Skin epidermis (tissue), 12 donors: ENCODE data around the gene VPS13A.

Experiments
- H3K27ac ChIP-seq, 21 experiments: fragments of 200-600 bp; sonication (generic) in 11 of 21; one replicate each; pipeline ENCODE4 v1.5.0; 2020; ENCODE audit warnings: mild to moderate bottlenecking in 3 of 21, inconsistent platforms in 2 of 21, moderate library complexity in 2 of 21
- H3K4me3 ChIP-seq, 7 experiments: fragments of 200-600 bp; sonication (generic) in 2 of 7; one replicate each; pipeline ENCODE4 v1.5.0; 2020; ENCODE audit warnings: inconsistent platforms in 2 of 7, mild to moderate bottlenecking in 2 of 7, moderate library complexity in 1 of 7

The VPS13A gene

GRCh38 chr9:77177143-77177893, at the start of gene VPS13A:
VPS13A (plus strand) TSS chr9:77177534; CDS start chr9:77177705, 171 bp downstream.
- Histone ChIP-seq H3K27ac (peak within 1 kb of the TSS in 20 of 21 experiments; percentile 45 to 88 (median 76)), H3K4me3 (peak within 1 kb of the TSS; percentile 61 to 95 (median 84))

GRCh38 chr9:77128125-77128789, 49.1 kb upstream of the VPS13A start:
- Histone ChIP-seq H3K4me3 (no peak overlapping the region), H3K27ac (no peak overlapping the region)

DNA sequence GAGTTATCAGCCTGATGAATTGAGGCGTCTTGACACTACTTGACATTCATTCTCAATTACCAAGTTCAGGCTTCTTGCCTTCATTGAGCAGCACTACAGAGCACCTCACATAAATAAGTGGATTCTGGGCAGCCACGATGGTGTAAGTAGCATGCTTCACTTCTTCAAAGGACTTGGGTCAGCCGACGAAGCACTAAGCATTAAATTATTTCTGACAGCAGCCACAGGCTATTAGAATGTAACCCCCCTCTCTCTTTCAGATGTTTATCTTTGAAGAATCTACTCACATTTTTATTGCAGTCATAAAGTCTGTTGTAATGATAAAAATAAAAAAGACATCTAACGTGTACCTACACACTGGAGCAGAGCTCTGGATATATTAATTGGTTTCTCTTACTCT, 45.9 kb upstream of the VPS13A start:
- no peak overlapping the region for H3K27ac ChIP-seq
- no peak overlapping the region for H3K4me3 ChIP-seq

GRCh38 chr9:77133011-77133410, 44.3 kb upstream of the VPS13A start:
- Histone ChIP-seq H3K27ac (no peak overlapping the region), H3K4me3 (no peak overlapping the region)

GRCh38 chr9:77142366-77142765, 35.0 kb upstream of the VPS13A start:
- no peak overlapping the region for H3K4me3 ChIP-seq
- H3K27ac ChIP-seq: no peak overlapping the region

DNA sequence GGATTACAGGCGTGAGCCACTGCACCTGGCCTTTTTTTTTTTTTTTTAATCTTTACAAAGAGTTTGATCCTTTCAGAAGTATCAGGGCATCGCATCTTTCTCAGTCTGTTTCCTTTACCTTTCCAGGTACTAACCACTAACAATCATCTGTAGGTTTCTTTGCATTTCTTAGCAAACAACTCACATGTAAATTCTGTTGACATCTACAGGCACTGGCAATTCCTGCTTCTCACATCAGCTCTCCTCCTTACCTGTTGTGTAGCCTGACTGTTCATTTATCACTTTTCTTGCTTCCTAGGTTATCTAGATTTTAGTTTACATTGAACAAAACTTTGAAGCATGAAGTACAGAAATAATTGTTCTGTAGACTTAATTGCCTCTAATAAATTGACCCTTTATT, 27.5 kb upstream of the VPS13A start:
- no peak overlapping the region for H3K4me3 ChIP-seq
- H3K27ac ChIP-seq: no peak overlapping the region

DNA sequence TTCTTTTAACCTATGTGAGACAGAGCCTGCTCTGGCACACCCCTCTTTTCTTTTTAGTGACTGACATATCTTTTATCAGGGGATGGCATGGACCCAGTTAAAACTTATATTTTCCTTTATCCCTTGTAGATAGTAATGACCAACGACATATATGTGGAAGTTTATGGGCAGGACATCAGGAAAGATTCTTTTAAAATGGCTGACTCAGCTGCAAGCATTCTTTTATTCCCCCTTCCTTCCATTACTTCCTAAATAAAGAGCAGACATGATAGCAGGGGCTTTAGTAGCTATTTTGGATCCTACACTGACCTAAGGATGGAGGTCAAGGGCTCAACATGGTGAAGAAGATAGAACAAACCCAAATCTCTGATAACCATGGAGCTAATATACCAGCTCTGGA, 25.0 kb upstream of the VPS13A start:
- H3K4me3 ChIP-seq: no peak overlapping the region
- no peak overlapping the region for H3K27ac ChIP-seq

DNA sequence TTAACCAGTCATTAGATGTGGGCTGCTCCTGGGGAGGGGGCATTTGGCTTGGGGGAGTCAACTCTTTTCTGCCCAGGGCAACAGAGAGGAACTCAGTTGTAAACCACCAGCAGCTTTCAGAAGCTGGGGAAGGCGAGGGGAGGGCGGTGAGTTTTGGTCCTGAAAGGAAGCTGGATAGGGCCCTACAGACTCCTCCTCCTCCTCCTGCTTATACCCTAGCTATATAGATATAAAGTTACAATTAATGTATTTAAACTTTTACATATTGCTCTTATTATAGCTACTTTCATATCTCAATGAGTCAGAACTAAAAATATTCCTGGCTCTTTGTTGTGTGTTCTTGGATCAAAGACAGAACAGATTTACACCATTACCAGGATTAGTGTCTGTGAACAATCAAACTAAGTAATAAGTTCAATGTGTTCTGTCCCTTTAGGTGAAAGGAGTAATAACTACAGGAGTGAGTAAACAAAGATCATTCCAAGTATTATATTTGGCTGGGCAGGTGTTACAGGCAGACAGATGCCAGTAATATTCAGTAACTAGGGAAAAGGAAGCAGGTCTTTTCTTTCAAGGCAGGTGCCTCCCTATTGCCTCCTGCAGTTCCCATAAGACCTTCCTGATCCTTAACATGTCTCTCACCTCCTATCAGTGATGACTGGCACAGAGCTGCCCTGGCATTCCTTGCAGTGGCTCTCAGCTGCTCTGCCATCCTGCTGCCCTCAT, 20.5 kb upstream of the VPS13A start:
- no peak overlapping the region for H3K4me3 ChIP-seq

GRCh38 chr9:77158772-77159513, 18.4 kb upstream of the VPS13A start:
- no peak overlapping the region for H3K4me3 ChIP-seq

More for the DNA sequence above, 20.5 kb upstream of the VPS13A start:
- H3K27ac ChIP-seq: no peak overlapping the region

DNA sequence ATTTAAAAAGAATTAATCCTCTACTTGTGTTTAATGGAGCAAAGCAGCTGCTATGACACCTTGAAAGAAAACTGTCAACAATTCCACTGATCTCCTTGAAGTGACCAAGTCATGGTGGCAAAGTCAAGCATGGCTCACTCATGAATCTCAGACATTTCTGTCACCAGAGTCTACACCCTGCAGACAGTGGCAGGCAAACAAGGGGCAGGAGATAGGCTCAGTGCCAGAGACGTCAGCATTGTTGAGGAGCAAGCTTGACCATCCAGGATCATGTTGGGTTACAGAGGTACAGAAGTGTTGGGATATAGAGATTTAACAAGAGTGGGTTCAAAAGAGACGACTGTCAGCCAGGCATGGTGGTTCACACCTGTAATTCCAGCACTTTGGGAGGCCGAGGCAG, 16.1 kb upstream of the VPS13A start:
- Histone ChIP-seq H3K27ac (no peak overlapping the region), H3K4me3 (no peak overlapping the region)

More at GRCh38 chr9:77158772-77159513, 18.4 kb upstream of the VPS13A start:
- peak overlapping the region in 5 of 21 experiments; percentile 10 to 45 (median 31) for H3K27ac ChIP-seq

DNA sequence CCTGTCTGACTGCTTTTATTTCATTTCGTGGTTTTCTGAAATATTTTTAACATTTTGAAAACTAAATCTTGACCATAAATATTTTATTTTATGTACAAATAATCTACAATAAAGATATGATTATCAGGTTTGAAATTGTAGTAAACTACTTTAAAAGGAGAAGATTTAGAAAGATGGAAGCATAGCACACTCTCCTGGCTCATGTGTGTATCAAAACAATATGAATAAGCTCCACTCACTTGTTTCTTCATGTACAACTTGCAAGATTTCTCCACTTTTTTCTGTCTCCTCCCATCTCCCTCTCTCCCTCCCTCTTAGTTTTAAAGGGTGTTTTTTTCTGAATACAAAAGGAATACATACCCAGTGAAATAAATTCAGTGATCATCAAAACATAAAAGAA, 15.4 kb upstream of the VPS13A start:
- no peak overlapping the region for H3K4me3 ChIP-seq
- H3K27ac ChIP-seq: no peak overlapping the region

DNA sequence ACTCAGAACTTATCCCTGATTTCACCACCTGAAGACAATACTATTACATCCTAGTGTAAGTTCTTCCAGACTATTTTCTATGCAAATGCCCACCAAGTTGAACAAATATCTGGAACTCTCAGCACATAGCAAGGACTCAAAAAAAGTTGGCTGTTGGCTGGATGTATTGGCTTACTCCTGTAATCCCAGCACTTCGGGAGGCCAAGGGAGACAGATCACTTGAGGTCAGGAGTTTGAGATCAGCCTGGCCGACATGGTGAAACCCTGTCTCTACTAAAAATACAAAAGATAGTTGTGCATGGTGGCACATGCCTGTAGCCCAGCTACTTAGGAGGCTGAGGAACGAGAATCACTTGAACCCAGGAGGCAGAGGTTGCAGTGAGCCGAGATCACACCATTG, 15.0 kb upstream of the VPS13A start:
- Histone ChIP-seq H3K27ac (no peak overlapping the region), H3K4me3 (no peak overlapping the region)

GRCh38 chr9:77163884-77164283, 13.4 kb upstream of the VPS13A start:
- no peak overlapping the region for H3K27ac ChIP-seq
- H3K4me3 ChIP-seq: no peak overlapping the region

DNA sequence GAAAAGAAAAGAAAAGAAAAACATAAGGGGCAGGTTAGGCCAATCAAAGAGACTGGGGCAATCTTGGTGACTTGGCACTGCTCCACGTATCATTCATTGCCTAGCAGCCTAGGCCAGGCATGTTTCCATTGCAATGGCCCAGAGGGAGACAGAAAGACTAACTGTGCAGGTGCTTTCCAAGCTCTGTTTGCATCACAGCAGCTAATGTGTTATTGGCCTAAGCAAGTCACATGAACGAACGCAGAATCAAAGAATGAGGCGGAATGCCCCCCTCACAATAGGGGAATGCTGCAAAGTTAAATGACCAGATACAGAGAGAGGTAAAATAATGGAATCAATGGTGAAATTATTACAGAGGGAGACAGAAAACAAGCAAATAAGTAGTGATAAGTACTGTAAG, 11.1 kb upstream of the VPS13A start:
- Histone ChIP-seq H3K4me3 (no peak overlapping the region), H3K27ac (no peak overlapping the region)

- Histone ChIP-seq H3K27ac (no peak overlapping the region), H3K4me3 (no peak overlapping the region)
These were observed 6.2 kb upstream of the VPS13A start for GRCh38 chr9:77170991-77171699.

- Histone ChIP-seq H3K4me3 (no peak overlapping the region), H3K27ac (no peak overlapping the region)
These were observed 2.2 kb upstream of the VPS13A start for GRCh38 chr9:77175151-77175550.

GRCh38 chr9:77176106-77176505, 1.2 kb upstream of the VPS13A start:
- Histone ChIP-seq H3K27ac (peak overlapping the region in 2 of 21 experiments; percentile 70 to 83), H3K4me3 (no peak overlapping the region)

DNA sequence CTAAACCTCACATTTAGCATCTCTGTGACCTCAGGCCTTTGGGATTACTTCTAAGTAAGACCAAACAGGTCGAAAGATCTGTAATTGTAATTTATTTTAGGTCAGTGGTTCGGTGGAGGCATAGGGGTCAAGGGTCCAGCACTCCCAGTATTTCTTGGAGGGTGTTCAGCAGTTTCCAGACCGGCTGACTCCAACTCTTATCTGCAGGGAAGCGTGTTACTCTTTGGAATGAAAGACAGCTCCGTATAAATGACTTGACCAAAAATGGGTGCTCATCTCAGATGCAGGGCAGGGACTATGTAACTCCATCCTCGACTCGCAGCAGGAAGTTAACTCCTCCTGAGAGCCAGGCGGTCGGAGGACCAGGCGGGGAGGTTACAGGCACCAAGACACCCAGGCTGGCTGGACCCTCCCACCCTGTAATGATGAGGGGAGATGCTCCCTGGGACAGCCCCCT, 620 bp upstream of the VPS13A start:
- H3K27ac ChIP-seq: peak overlapping the region in 17 of 21 experiments; percentile 3 to 88 (median 76)

More for the DNA sequence above, 620 bp upstream of the VPS13A start:
- peak overlapping the region; percentile 61 to 95 (median 84) for H3K4me3 ChIP-seq
